Kidney epithelial cell (primary cell): Measurements from ENCODE around the gene SYNE3. TPM values are rescaled to one million over a fixed set of nuclear protein-coding genes. Genes with fewer than 3 reads are reported as not detected.

ENCODE experiments used
- DNase-seq: peaks from one replicate; pipeline ENCODE4 v3.0.0-alpha.2; 2010; ENCODE audit warnings: low read depth
- H3K27me3 ChIP-seq: 2 replicates; pipeline ENCODE4 v1.6.0; 2011; ENCODE audit warnings: low read length; ENCODE audit not compliant: control insufficient read depth, insufficient read depth
- H3K36me3 ChIP-seq: 2 replicates; pipeline ENCODE4 v1.5.1; 2011; ENCODE audit warnings: low read length; ENCODE audit not compliant: control insufficient read depth, insufficient read depth
- H3K4me3 ChIP-seq: 2 replicates; pipeline ENCODE4 v1.5.1; 2011; ENCODE audit warnings: low read depth, mild to moderate bottlenecking, control low read depth, low read length
- CTCF ChIP-seq: IDR thresholded peaks from 2 replicates; pipeline ENCODE4 v1.5.1; 2011; ENCODE audit warnings: mild to moderate bottlenecking, moderate library complexity, low read length, control low read depth, inconsistent platforms; ENCODE audit not compliant: insufficient read depth, poor library complexity, severe bottlenecking
- total RNA-seq: library from RNA; depleted of rRNA; stranded (reverse); fragments of >200 nt; gene quantifications from 2 replicates; pipeline ENCODE4 v1.2.3, GENCODE V29; 2015

The SYNE3 gene
- 2.2 and 3.1 TPM in 2 replicates for total RNA-seq

- H3K4me3 ChIP-seq: peak within 1 kb of the TSS; percentile 35
- no peak for TF ChIP-seq CTCF
- no peak for DNase-seq
- H3K27me3 ChIP-seq: peaks cover 16% of the 10 kb centered on the region
- H3K36me3 ChIP-seq: no peaks in the 10 kb centered on the region
These were observed at the start of gene SYNE3 for GRCh38 chr14:95516554-95517181. SYNE3 (minus strand) TSS chr14:95516650; CDS start chr14:95475821, 40,829 bp downstream.

- no peak overlapping the region for H3K4me3 ChIP-seq
- peaks cover 2% of the 10 kb centered on the region for H3K27me3 ChIP-seq
- DNase-seq: no peak
- H3K36me3 ChIP-seq: no peaks in the 10 kb centered on the region
- no peak for TF ChIP-seq CTCF
These were observed 47.6 kb upstream of the SYNE3 start for GRCh38 chr14:95564060-95564459.

- TF ChIP-seq CTCF: no peak
- no peak for DNase-seq
- Histone ChIP-seq H3K27me3 (peaks cover 2% of the 10 kb centered on the region), H3K36me3 (no peaks in the 10 kb centered on the region), H3K4me3 (no peak overlapping the region)
These were observed 46.6 kb upstream of the SYNE3 start for GRCh38 chr14:95562892-95563685.

GRCh38 chr14:95561001-95561412, 44.6 kb upstream of the SYNE3 start:
- no peaks in the 10 kb centered on the region for H3K36me3 ChIP-seq
- H3K27me3 ChIP-seq: peaks cover 2% of the 10 kb centered on the region
- TF ChIP-seq CTCF: peak; percentile 99
- DNase-seq: no peak
- H3K4me3 ChIP-seq: no peak overlapping the region

- DNase-seq: no peak
These were observed 42.8 kb upstream of the SYNE3 start for GRCh38 chr14:95559203-95559602.

More at GRCh38 chr14:95559203-95559602, 42.8 kb upstream of the SYNE3 start:
- Histone ChIP-seq H3K36me3 (no peaks in the 10 kb centered on the region), H3K27me3 (peaks cover 2% of the 10 kb centered on the region), H3K4me3 (no peak overlapping the region)
- no peak for TF ChIP-seq CTCF
